ENCODE data around the gene KCTD5. TPM values are rescaled to one million over a fixed set of nuclear protein-coding genes. Genes with fewer than 3 reads are reported as not detected.

KCTD5 gene
- total RNA-seq, 4 donors from 2014 or later, result 4.6 to 21.6 (median 12.7) TPM

DNA sequence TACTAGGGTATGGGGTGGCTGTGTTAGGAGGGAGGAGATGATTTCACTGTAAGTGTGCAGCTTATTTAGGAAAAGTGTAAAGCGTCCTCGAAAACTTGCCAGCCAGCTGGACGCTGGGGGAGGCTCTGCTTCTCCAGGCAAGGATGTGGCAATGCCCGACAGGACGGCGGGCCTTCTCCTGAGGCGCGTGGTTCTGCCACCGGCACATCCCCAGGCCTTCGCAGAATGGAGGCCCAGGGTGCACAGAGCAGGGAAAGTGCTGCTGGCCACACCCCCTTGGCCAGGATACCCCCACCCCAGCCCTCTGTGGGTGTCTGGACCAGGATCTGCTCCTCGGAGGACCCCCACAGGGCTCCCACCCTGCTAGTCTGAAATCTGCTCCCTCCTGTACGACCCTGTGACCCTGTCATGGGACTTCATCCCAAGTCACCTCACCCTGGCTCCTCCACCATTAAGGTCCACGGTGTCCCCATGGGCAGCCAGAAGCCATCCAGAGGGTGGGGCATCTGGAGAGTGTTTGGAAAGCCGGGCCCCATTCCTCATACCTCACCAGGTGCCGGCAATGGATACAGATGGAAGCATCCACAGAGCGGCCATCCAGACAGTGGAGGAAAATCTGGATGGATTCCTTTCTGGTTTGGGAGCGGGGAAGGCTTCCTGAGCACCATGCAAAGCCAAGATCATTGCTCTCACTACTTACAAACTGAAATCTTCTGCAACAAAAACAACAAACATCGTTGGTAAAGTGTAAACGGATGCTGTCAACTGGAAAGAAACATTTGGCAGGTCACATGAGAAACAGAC is 60.9 kb downstream of the KCTD5 start:
- Histone ChIP-seq H3K4me3 (no peak overlapping the region), H3K9me3 (no peaks in the 10 kb centered on the region), H3K27me3 (no peaks in the 10 kb centered on the region), H3K27ac (no peak overlapping the region), H3K36me3 (no peaks in the 10 kb centered on the region), H3K4me1 (no peaks in the 10 kb centered on the region)
- intact Hi-C loops (cut with DNase I; ENCODE audit: low total_unique reads), result no loop called here
- TF ChIP-seq, protein P1, sequence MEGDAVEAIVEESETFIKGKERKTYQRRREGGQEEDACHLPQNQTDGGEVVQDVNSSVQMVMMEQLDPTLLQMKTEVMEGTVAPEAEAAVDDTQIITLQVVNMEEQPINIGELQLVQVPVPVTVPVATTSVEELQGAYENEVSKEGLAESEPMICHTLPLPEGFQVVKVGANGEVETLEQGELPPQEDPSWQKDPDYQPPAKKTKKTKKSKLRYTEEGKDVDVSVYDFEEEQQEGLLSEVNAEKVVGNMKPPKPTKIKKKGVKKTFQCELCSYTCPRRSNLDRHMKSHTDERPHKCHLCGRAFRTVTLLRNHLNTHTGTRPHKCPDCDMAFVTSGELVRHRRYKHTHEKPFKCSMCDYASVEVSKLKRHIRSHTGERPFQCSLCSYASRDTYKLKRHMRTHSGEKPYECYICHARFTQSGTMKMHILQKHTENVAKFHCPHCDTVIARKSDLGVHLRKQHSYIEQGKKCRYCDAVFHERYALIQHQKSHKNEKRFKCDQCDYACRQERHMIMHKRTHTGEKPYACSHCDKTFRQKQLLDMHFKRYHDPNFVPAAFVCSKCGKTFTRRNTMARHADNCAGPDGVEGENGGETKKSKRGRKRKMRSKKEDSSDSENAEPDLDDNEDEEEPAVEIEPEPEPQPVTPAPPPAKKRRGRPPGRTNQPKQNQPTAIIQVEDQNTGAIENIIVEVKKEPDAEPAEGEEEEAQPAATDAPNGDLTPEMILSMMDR (IDR thresholded peaks at IDR 0.05), result no peak
- TF ChIP-seq POLR2A (IDR thresholded peaks at IDR 0.05), result no peak
- DNase-seq, result no peak

DNA sequence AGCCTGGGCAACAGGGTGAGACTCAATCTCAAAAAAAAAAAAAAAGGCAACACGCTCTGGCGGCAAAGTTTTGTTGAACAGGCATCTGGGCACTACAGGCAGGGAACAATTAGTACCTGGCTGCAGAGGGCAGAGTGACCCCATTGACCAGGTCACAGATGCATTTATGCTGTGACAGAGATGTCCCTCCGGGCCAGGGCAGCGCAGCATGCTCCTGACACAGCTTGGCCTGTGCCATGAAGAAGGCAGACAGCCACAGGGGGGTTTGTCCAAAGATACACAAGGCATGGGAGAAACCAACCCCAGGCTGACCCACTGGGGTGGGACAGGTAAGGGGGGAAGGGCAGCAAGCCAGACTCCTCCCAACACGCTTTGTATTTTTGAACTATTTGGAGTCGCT is 62.4 kb downstream of the KCTD5 start:
- H3K27ac ChIP-seq, result no peak overlapping the region
- no peak for TF ChIP-seq POLR2A (IDR thresholded peaks at IDR 0.05)
- TF ChIP-seq, protein P1 (IDR thresholded peaks at IDR 0.05), result no peak
- no peaks in the 10 kb centered on the region for H3K4me1 ChIP-seq
- no peaks in the 10 kb centered on the region for H3K9me3 ChIP-seq
- intact Hi-C loops (cut with DNase I; ENCODE audit: low total_unique reads), result no loop called here
- no peak for DNase-seq
- H3K36me3 ChIP-seq, result no peaks in the 10 kb centered on the region
- H3K4me3 ChIP-seq, result no peak overlapping the region
- H3K27me3 ChIP-seq, result no peaks in the 10 kb centered on the region

DNA sequence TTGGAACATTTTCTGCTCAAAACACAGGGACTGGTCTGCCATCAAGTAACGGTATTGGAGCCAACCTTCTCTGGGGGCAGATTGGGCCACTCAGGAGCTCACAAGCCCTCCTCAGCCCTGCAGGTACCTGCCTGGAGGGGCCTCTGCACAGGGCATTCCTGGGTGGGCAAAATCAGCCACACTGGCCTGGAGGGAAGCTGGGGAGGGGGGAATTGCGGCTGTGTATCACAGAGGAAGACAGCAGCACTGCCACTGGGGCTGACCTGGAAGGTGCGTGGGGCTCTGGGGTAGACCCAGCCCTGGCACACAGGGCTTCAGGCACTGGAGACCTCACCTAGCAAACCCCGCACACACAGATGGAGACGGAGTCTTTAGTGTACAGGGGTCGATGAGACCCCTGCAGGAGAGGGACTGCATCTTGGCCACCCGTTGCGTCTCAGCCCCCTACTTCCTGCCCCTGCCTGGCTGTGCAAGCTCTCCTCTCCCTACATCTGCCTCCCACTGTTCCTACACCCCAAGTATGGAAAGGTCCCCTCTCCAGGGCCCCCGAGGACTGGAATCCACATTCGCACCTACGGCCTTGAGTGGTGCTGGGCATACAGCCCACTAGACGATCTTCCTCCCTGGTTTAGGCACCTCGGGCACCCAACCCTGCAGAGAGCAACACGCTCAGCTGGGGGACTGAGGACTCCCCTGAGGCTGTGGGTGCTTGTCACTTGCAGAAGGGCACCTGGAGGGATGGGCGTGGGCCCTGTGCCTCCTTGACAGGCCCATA is 63.0 kb downstream of the KCTD5 start:
- Histone ChIP-seq H3K27me3 (no peaks in the 10 kb centered on the region), H3K36me3 (no peaks in the 10 kb centered on the region), H3K9me3 (no peaks in the 10 kb centered on the region), H3K4me3 (no peak overlapping the region), H3K27ac (no peak overlapping the region), H3K4me1 (no peaks in the 10 kb centered on the region)
- TF ChIP-seq, protein P1 (IDR thresholded peaks at IDR 0.05), result no peak
- TF ChIP-seq POLR2A (IDR thresholded peaks at IDR 0.05), result no peak
- intact Hi-C loops (cut with DNase I; ENCODE audit: low total_unique reads), result no loop called here
- DNase-seq, result no peak

DNA sequence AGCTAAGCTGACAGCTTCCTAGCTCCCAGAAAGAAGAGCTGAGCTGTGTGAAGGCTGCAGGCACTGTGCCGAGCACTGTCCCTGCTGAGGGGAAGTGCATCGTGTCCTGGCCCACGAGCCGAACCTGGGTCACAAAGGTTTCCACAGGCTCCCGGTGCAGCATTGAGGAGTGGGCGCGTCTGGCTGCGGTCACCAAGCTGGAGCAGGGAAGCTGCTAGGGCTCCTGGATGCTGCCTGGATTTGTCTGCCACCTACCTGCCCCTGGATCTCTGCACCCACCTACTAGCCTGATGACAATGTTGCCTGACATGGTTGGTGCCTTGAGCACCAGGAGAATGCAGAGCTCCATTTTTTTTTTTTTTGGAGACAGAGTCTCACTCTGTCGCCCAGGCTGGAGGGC is 63.6 kb downstream of the KCTD5 start:
- intact Hi-C loops (cut with DNase I; ENCODE audit: low total_unique reads), result no loop called here
- TF ChIP-seq POLR2A (IDR thresholded peaks at IDR 0.05), result no peak
- TF ChIP-seq, protein P1 (IDR thresholded peaks at IDR 0.05), result no peak
- Histone ChIP-seq H3K27me3 (no peaks in the 10 kb centered on the region), H3K36me3 (no peaks in the 10 kb centered on the region), H3K4me3 (no peak overlapping the region), H3K9me3 (no peaks in the 10 kb centered on the region), H3K27ac (no peak overlapping the region), H3K4me1 (no peaks in the 10 kb centered on the region)
- DNase-seq, result no peak
